Endometrium (tissue), 2 donors: ENCODE data around the gene MT1X.

Experiments
- FAIRE-seq: peaks from 2 replicates; lab custom pipeline; 2012; peaks lifted over from hg19 to GRCh38; lab: Jason Lieb, UNC
- donor health status: control.
- donor health status: control.

The MT1X gene

DNA sequence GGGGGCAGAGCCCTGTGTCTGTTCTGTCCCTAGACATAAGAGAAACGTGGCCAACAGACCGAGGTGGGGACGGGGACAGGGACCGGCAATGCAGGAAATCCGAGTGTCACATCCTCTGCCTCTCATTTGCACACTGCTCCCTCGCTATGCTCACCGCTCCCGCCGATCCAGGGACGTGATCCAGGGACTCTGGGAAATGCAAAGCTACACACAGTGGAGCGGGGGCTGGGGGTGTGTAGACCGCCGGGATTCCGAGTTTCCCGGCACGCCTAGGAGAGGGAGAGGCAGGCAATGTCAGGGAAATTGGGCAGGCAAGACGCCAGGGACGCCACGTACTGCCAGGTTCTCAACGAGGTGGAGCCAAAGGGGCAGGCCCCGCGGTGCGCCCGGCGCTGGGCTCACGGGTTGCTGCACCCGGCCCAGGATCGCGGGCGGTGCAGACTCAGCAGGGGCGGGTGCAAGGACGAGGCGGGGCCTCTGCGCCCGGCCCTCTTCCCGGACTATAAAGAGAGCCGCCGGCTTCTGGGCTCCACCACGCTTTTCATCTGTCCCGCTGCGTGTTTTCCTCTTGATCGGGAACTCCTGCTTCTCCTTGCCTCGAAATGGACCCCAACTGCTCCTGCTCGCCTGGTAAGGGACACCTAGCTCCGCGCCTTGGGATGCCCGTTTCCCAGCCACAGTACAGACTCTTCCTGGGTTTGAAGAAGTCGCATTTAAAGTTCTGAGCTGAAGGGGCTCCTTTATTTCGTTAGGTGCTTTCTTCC lies at the start of gene MT1X:
TSS of gene MT1X (plus strand) at position 532 of the 764 bp plus-strand sequence. CDS start at position 603, 71 bp downstream.
- no peak for FAIRE-seq

DNA sequence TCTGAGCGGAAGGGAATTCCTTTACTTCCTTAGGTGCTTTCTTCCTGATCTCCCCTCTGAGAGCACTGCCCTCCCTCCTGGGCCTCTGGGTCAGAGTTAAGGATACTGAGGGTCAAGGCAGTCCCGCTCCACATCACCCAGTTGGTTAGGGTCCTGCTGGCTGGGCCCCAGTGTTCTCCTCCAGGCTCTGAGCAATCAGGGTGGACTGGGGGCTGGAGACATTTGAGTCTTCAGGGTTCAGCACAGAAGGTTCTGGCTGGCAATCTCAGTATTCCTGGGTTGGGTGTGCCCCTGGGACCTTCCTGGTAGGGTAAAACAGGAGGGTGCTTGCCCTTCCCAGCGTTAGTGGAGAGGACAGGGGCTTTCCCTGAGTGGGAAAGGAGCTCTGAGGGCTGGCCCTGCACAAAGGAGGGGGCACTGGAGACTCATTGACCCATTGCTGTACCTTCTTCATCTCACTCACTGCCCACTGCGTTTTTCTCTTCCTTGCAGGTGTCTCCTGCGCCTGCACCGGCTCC lies 49.4 kb upstream of the MT1X start:
- FAIRE-seq = no peak

DNA sequence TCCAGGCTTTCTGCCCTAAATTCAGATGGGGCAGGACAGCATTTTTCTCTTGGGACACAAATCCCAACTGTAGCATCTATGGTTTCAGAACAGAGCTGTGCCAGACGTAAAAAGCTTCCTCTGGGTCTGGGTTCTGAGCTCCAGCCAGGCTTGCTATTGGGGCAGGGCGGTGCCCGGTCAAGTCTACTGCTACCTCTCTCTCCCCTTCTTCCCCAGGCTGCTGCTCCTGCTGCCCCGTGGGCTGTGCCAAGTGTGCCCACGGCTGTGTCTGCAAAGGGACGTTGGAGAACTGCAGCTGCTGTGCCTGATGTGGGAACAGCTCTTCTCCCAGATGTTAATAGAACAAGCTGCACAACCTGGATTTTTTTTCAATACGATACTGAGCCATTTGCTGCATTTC lies 48.7 kb upstream of the MT1X start:
- FAIRE-seq = no peak

DNA sequence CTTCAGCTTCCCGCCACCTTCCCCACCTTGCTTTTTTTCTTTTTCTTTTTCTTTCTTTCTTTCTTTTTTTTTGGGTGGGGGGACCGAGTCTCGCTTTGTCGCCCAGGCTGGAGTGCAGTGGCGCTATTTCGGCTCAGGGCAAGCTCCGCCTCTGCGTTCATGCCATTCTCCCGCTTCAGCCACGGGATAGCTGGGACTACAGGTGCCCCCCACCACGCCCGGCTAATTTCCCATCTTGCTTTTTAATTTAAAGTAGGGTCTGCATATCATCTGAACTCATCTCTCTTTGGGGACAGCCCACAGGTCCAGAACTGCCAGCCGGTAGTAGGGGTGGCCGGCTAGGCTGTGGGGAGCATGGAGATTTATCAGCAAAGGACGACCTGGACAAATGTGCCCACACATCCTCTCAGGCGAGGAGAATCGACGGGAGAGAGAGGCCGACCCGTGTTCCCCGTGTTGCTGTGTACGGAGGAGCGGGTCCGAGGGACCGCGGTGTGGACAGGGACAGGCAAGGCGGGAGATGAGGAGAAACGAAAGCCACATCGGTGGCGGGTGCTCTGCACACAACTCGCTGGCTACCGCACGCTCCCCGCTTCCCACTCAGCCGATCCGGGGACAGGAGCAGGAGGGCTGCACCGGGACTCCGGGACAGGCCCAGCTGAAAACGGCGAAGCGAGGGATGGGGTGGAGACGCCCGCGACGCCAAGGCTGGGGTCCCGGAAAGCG lies 47.4 kb upstream of the MT1X start:
- FAIRE-seq = no peak

DNA sequence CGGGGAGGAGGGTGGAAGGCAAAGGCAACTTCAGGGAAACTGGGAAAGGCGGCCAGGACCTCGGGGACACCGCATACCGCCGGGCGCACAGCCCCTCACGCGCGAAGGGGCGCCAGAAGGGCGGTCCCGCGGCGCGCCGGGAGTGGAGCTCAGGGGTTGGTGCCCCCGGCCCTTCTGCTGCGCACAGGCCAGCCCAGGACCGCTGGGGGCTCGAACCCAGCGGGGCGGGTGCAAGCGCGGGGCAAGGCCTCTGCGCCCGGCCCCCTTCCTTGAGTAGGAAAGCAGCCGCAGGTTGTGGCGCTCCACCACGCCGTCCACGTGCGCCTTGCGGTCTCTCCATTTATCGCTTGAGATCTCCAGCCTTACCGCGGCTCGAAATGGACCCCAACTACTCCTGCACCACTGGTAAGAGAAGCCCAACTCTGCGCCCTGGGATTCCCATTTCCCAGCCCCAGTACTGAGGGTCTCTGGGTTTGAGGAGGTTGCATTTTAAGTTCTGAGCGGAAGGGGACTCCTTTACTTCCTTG lies 46.8 kb upstream of the MT1X start:
- FAIRE-seq = no peak

DNA sequence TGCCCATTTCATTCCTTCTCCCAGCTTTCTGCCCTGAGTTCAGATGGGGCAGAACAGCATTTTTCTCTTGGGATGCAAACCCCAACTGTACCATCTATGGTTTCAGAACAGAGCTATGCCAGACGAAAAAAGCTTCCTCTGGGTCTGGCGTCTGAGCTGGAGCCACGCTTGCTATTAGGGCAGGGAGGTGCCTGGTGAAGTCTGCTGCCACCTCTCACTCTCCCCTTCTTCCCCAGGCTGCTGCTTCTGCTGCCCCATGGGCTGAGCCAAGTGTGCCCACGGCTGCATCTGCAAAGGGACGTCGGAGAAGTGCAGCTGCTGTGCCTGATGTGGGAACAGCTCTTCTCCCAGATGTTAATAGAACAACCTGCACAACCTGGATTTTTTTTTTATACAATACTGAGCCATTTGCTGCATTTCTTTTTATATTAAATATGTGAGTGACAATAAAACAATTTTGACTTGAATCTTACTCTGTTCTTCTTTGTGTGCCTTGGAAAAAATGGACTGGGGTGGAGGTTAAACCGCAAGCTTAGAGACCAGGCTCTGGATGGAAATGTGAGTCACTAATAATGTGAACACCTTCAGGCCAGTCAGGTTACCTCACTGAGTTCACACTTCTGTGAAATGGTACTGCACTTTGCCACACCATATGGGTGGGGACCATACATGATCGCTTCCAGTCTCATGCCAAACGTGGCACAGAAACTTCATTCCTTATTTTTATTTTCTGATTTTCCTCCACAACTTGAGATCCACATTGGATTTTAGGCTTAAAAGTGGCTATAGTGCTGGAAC lies 45.5 kb upstream of the MT1X start:
- FAIRE-seq = no peak

DNA sequence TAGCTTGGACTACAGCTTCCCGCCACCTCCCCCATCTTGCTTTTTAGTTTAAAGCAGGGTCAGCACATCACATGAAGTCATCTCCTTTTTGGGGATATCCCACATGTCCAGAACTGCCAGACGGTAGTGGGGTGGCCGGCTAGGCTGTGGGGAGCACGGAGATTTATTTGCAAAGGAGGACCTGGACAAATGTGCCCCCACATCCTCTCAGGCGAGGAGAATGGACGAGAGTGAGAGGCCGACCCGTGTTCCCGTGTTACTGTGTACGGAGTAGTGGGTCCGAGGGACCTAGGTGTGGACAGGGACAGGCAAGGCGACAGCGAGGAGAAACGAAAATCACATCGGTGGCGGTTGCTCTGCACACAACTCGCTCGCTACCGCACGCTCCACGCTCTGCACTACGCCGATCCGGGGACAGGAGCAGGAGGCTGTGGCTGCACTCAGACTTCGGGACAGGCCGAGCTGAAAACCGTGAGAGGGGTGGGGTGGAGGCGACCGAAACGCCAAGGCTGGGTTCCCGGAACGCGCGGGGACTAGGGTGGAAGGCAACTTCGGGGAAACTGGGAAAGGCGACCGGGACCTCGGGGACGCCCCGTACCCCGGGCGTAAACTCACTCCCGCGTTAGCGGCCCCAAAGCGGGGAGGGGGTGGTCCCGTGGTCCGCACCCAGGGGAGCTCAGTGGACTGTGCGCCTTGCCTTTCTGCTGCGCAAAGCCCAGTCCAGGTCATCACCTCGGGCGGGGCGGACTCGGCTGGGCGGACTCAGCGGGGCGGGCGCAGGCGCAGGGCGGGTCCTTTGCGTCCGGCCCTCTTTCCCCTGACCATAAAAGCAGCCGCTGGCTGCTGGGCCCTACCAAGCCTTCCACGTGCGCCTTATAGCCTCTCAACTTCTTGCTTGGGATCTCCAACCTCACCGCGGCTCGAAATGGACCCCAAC lies 44.2 kb upstream of the MT1X start, which contains the start of gene MT1A:
TSS of gene MT1A (plus strand) at position 853 of the 937 bp plus-strand sequence. CDS start at position 926, 73 bp downstream.
- FAIRE-seq = no peak

DNA sequence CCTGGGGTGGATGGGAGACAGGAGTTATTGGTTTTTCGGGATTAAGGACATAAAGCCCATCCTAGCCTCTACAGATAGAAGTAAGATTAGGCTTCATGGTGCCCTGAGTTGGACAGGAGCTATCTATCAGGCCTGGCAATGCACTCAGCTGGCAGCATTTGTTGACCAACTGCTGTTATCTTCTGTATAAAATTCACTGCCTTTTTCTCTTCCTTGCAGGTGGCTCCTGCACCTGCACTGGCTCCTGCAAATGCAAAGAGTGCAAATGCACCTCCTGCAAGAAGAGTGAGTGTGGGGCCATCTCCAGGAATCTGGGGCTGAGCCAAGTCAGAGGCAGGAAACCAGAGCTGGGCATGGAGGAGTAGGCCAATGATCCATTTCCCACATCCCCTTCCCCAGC lies 43.2 kb upstream of the MT1X start:
- FAIRE-seq = no peak

DNA sequence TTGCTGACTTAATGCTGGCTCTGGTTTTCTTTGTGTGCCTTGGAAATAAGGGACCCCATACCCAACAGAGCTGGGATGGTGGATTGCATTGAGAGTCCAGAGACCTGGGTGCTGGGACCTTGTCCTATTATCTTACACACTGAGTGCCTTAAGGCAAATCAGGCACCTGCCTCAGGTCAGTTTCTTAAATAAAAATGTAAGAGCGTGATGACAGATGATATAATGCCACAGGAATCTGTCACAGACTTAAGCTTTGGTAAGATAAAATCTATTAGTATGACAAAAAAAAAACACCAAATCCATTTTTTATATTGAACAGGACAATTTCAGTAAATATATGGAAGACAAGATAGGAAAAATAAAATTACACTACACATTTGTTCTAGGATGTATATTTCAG lies 42.2 kb upstream of the MT1X start:
- FAIRE-seq = no peak

DNA sequence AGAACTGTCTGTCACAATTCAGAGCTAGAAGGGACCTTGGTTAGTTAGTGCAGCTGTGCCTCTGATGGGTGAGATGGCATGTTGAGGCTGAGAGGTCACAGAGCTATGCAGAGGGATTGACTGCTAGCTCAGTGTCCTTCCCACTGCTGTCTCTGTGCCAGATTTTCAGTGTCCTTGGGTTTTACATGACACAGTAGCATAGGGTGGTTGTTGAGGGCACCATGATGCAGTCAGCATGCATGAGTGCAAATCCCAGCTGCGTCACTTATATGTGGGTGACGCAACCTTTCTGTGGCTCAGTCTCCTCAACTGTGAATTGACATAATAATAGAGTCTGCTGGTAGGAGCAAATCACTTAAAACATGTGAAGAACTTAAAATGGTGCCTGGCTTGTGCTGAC lies 41.1 kb upstream of the MT1X start:
- FAIRE-seq = no peak

DNA sequence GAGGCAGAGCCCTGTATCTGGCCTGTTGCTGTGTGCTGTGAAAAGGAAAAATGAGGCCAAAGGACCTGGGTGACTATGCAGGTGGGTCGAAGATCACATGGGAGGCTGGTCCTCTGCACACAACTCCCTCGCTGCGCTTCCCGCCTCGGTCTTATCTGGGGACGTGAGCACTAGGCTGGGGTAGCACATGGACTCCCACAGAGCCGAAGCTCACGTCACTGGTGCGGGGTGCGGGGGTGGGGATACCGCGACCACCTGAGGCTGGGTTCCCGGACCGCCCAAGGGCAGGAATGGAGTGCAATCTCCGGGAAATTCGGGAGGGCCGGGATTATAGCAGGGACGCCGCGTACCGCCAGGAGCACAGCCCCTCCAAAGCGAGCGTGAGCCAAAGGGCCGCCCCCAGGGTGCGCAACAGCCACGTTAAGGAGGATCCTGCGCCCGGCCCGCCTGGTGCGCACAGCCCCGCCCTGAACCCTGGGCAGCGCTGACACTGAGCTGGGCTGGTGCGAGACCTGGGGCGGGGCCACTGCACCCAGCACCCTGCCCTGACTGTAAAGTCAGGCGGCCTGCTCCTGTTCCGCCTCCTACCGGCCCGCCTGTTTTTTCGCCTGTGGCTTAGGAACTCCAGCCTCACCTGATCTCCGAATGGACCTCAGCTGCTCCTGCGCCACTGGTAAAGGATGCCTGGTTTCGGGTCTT lies 39.0 kb upstream of the MT1X start:
- no peak for FAIRE-seq

DNA sequence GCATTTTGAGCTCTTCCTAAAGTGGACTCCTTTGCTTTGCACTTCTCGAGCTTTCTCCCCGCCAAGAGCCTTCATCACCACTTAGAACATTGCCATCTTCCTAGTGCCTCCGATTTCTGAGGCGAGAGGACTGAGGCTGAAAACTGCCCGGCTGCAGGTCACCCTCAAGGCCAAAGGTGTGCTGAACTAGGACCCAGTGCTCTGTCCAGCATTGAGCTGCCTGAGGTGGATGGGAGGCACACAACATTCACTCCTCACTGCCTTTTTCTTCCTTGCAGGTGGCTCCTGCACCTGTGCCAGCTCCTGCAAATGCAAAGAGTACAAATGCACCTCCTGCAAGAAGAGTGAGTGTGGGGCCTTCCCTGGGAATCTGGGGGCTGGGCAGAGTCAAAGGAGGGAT lies 38.4 kb upstream of the MT1X start:
- no peak for FAIRE-seq

DNA sequence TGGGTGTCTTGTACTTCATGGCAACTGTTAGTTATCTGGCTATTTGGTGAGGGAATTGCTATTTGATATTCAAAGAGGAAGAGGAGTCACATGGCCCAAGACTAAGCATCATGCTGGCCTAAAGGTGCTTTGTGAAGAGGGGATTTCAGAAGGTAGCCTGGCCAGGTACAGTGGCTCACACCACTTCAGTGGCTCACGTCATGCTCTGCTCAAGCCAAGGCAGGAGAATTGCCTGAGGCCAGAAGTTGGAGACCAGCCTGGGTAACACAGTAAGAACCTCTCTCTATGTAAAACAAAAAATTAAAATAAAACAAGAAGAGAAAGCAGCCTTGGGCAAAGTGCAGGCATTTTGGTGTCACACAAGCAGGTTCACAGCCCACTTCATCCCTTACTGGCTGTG lies 37.0 kb upstream of the MT1X start:
- FAIRE-seq = no peak

DNA sequence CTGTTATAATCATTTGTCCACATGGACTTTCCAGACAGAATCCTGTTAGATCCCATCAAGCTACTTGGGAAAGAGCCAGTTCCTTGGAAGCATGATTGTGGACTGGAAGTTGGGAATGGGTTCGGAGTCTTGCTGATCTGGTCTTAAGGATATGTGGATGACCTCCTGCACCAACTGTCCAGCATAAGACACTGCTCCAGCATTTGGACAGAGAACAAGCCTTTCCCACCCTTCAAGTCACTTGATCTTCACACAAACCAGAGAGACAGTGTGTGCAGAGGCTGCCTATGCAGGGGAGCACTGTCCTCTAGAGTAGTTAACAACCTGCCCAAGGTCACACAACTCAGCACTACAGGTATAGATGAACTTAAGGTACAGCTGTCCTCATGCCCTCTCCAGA lies 36.4 kb upstream of the MT1X start:
- no peak for FAIRE-seq

DNA sequence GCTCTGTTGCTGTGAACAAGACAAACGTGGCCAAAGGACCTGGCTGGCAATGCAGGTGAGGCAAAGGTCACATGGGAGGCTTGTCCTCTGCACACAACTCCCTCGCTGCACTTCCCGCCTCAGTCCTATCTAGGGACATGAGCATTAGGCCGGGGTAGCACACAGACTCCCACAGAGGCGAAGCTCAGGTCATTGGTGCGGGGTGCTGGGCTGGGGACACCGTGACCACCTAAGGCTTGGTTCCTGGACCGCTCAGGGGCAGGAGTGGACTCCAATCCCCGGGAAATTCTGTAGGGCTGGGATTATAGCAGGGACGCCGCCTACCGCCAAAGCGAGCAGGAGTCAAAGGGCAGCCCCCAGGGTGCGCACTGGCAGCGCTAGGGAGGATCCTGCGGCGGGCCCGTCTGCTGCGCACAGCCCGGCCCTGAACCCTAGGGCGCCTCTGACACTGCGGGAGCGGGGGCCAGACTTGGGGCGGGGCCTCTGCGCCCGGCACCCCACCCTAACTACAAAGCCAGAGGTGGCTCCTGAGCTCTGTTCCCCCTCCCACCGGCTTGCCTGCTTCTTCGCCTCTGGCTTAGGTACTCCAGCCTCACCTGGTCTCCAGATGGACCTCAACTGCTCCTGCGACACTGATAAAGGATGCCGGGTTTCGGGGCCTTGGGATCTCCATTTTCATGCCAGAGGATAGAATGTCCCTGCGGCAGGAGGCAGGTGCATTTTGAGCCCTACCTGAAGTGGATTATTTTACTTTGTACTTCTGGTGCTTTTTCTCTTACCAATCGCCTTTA lies 34.4 kb upstream of the MT1X start:
- no peak for FAIRE-seq

DNA sequence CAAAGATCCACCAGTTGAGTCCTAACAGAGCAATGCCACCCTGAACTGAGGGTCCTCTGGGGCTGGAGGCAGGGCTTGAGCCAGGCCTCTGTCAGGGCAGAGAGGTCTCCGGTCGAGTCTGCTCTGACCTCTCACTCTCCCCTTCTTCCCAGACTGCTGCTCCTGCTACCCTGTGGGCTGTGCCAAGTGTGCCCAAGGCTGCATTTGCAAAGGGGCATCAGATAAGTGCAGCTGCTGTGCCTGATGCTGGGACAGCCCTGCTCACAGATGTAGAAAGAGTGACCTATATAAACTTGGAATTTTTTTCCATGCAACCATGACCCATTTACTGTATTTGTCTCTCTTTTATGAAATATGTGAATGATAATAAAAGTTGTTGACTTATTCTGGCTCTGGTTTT lies 33.0 kb upstream of the MT1X start:
- no peak for FAIRE-seq

DNA sequence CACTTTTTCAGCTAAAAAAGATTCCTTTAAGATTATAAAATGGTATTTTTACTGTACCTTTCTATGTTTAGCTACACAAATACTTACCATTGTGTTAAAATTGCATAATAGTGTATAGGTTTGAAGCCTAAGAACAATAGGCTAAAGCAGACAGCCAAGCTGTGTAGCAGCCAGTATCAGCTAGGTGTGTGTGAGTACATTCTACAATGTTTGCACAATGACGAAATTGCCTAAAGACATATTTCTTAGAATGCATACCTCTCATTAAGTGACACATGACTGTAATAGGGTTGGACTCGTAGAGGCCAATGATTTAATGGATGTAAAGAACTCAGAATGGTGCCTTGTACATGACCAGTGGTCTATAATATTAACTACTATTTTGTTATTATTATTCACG lies 32.5 kb upstream of the MT1X start:
- FAIRE-seq = no peak

DNA sequence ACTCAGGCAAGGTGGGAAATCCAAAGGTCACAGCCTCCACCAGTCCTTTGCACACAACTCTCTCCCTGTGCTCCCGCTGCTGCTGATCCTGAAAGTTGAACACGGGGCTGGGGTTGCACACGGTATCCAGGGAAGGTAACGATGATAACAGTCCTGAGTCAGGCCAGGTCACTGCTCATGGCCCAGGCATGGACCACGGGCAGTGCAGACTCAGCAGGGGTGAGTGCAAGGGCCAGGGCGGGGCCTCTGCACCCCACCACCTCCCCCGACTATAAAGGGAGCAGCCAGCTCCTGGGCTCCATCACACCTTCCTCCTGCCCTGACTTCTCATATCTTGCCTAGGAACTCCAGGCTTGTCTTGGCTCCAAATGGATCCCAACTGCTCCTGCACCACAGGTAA lies 30.7 kb upstream of the MT1X start, which contains the start of gene MT1B:
TSS of gene MT1B (plus strand) at position 301 of the 400 bp plus-strand sequence. CDS start at position 369, 68 bp downstream.
- no peak for FAIRE-seq

DNA sequence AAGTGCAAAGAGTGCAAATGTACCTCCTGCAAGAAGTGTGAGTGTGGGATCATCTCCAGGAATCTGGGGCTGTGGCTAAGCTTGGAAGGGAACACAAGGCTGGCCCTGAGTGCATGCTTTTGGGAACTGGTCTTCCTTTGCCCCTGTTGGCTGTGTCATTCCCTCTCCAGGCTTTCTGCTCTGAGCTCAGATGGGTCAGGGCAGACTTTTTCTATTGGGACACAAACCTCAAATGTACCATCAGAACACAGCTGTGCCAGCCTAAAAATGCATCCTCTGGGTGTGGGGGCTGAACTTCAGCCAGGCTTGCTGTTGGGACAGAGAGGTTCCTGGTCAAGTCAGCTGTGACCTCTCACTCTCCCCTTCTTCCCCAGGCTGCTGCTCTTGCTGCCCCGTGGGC lies 29.7 kb upstream of the MT1X start:
- FAIRE-seq = no peak

DNA sequence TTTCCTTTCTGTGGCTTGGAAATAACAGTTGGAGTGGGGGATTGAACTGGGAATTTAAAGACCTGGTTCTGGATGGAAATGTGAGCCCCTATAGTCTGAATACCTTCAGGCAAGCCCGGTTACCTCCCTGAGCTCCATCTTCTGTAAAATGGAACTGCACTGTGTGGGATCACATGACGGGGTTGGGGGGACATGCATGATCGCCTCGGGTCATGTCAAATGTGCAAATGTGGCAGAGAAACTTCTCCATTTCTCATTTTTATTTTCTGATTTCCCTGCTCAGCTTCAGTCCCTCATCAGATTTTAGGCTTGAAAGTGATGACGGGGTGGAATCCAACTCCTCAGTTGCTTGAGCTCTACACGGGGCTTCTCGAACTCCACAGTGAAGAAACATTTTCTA lies 29.1 kb upstream of the MT1X start:
- FAIRE-seq = no peak
